B cell (primary cell): ENCODE data around the gene SIRT3.

Source experiments
- EZH2 ChIP-seq: IDR thresholded peaks from 2 replicates; pipeline ENCODE4 v1.6.1; 2012; ENCODE audit warnings: borderline replicate concordance, low read depth, mild to moderate bottlenecking, moderate library complexity, low read length; ENCODE audit not compliant: insufficient read depth, poor library complexity, severe bottlenecking
- TF ChIP-seq, protein P1 (sequence below): fragments of 200-600 bp; IDR thresholded peaks from one replicate; pipeline ENCODE4 v1.8.0; 2022; ENCODE audit warnings: antibody characterized with exemption, mild to moderate bottlenecking

GRCh38 chr11:204587-205109 lies 31.5 kb downstream of the SIRT3 start:
- no peak for TF ChIP-seq EZH2
- TF ChIP-seq, protein P1, sequence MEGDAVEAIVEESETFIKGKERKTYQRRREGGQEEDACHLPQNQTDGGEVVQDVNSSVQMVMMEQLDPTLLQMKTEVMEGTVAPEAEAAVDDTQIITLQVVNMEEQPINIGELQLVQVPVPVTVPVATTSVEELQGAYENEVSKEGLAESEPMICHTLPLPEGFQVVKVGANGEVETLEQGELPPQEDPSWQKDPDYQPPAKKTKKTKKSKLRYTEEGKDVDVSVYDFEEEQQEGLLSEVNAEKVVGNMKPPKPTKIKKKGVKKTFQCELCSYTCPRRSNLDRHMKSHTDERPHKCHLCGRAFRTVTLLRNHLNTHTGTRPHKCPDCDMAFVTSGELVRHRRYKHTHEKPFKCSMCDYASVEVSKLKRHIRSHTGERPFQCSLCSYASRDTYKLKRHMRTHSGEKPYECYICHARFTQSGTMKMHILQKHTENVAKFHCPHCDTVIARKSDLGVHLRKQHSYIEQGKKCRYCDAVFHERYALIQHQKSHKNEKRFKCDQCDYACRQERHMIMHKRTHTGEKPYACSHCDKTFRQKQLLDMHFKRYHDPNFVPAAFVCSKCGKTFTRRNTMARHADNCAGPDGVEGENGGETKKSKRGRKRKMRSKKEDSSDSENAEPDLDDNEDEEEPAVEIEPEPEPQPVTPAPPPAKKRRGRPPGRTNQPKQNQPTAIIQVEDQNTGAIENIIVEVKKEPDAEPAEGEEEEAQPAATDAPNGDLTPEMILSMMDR, result no peak
